Left kidney (tissue), 2 donors: Measurements from ENCODE around the gene JOSD2. TPM values are rescaled to one million over a fixed set of nuclear protein-coding genes. Genes with fewer than 3 reads are reported as not detected.
"Not testable (repeated sequence)": the region's sequence is repeated elsewhere in the genome, so short reads cannot be mapped to it uniquely, and the experiment has no call there.

ENCODE experiments used
- DNase-seq: peaks from one replicate; pipeline ENCODE4 v3.0.0-alpha.2; 2013
- polyA plus RNA-seq: library from polyadenylated mRNA; unstranded; fragments of 120-200 nt; gene quantifications from one replicate; pipeline ENCODE4 v1.2.1, GENCODE V29; 2013; ENCODE audit not compliant: insufficient read length

JOSD2 gene
- polyA plus RNA-seq, 1 donor = 9.0 TPM

DNA sequence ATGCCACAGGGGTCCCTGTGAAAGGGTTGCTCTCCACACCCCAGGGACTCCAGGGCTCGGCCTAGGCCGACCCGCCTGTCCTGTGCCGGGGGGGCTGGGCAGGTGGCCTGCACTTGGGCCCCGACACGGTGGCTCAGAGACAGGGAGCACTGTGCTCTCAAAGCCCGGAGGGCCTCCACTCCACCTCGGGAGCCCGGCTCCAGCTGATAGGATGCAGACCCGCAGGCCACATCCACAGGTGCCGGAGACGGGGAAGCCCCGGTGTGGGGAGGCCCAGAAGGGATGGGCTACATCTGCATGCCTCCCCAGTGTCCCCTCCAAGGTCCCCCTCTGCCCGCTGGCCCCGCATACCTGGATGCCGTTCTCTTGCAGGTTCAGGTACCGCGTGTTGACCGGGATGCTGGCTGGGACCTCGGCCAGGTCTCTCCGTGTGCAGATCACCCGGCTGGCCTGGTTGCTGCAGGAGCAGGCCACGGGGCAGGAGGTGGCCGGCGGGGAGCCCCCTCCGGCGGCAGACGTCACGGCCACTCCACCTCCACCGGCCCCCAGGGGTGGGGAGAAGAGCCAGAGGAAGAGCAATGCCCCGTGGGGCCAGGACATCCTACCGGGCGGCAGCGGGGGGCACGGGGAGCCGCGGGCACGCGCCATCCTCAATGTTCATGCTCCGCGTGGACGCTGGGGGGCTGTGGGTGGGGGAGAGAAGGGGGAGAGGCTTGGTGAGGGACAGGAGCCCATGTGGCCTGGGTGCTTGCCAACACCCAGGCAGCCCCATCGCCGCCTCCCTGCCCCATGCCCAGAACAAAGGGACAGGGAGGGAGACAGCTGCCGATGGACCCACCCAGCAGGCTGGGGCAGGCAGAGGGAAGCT, 37.4 kb upstream of the JOSD2 start:
- no peak for DNase-seq

DNA sequence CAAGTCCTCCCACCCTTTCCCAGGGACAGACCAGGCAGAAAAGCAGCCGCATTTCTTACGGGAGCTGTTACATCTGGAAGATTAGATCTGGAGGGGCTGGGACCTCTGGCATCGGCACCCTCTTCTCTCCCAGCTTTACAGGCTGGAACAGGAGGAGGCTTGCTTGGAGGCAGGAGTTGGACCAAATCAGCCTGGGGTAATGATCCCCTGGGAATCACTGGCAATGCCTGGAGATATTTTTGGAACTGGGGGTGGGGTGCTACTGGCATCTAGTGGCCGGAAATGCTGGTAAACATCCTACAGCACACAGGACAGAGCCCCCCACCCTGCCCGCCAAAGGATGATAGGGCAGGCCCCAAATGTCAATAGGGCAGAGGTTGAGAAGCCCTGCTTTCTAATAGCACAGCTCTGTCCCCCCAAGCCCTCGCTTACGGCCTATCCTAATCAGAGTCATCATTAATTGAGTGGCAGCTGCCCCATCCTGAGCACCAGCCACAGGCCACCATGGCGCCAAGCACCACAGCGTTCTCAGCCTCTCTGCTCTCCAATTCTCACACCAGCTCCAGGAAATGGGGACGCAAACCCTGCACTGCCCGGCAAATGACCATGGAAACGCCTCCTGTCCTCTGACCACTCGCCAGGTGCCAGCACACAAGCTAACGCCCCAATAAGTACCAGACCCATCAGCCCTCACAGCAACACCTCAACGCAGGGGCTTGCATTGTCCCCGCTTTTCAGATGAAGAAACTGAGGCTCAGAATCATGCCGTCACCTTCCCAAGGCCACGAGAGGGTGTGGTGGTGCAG, 36.6 kb upstream of the JOSD2 start:
- no peak for DNase-seq

GRCh38 chr19:50546527-50547221, 35.7 kb upstream of the JOSD2 start:
- DNase-seq = no peak

DNA sequence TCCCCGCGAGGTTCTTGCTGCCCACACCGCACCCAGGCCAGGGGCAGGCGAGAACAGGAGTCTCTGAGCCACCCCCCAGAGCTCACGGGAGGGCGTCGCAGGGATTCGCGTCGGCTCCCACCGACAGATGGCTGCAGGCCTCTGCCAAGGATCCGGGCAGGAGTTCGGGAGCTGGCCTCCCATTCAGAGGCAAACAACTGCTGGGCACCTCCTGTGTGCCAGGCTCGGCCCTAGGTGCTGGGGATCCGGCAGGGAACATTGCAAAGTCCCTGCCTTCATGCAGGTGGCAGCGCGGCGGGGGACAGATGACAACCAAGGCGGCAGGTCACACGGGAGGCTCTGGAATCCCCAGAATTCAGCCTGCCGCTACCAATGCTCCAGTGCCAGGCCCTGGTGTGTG, 32.0 kb upstream of the JOSD2 start:
- DNase-seq = no peak

DNA sequence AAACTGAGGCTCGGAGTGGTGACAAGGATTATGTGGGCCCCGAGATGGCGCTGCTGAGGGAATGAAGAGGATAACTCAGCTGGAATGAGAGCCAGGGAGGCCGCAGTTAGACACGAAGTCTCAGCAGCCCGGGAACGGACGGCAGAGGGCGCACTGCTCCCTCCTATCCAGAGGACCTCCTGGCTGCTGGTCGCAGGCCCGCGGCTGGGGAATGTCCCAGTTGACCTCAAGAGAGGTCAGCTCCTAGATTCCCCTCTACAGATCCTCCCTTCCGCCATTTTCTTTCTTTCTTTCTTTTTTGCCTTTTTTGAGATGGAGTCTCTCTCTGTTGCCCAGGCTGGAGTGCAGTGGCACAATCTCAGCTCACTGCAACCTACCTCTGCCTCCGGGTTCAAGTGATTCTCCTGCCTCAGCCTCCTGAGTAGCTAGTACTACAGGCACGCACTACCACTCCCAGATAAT, 26.8 kb upstream of the JOSD2 start:
- DNase-seq = peak; percentile 62

- DNase-seq = no peak
Measured at GRCh38 chr19:50537306-50537685, 26.3 kb upstream of the JOSD2 start.

- DNase-seq = no peak
Measured at GRCh38 chr19:50536662-50537305, 25.8 kb upstream of the JOSD2 start.

GRCh38 chr19:50535672-50536187, 24.7 kb upstream of the JOSD2 start:
- DNase-seq = no peak

DNA sequence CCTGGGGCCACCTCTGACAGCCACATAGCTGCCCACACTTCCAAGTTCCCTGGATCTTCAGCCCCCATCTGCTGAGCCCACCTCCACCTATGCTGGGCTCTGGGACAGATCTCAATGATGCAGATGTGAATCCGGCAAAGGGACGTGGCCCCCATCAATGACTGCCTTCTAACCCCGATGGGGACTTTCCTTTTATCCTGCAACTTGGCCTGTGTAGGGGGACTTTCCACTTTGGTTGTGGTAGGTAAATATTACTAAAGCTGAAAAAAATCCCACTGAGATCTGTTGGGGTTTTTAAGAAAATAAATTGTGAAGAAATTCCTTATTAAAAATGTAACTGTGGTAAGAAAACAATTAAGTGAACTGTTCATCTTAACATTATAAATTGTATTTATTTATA, 23.5 kb upstream of the JOSD2 start:
- DNase-seq = no peak

GRCh38 chr19:50532952-50533351, 22.0 kb upstream of the JOSD2 start:
- no peak for DNase-seq

- no peak for DNase-seq
Measured at GRCh38 chr19:50531171-50531612, 20.2 kb upstream of the JOSD2 start.

DNA sequence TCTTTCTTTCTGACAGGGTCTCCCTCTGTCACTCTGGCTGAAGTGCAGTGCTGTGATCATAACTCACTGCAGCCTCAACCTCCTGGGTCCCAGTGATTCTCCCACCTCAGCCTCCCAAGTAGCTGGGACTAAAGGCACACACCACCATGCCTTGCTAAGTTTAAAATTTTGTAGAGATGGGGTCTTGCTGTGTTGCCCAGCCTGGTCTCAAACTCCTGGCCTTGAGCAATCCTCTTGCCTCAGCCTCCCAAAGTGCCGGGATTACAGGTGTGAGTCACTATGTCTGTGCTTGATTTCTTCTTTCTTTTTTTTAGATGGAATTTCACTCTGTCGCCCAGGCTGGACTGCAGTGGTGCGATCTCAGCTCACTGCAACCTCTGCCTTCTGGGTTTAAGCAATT, 17.1 kb upstream of the JOSD2 start:
- DNase-seq = not testable (repeated sequence)

DNA sequence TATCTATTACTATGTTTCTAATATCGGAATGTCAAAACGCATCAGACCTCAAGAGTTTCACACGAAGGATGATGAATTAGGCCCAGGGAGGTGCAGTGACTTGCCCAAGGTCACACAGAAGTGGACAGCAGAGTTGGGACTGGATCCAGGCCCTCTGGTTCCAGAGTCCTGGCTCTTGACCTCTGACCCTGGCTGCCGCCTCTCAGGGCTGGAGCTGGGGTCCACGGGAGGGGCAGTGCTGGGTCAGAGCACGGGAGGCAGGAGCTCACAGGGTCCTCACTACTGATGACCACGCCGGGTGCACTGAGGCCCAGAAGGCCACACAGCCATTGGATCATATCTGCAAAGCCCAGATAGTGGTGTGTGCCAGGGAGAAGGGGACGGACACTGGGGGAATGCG, 11.9 kb upstream of the JOSD2 start:
- no peak for DNase-seq

DNA sequence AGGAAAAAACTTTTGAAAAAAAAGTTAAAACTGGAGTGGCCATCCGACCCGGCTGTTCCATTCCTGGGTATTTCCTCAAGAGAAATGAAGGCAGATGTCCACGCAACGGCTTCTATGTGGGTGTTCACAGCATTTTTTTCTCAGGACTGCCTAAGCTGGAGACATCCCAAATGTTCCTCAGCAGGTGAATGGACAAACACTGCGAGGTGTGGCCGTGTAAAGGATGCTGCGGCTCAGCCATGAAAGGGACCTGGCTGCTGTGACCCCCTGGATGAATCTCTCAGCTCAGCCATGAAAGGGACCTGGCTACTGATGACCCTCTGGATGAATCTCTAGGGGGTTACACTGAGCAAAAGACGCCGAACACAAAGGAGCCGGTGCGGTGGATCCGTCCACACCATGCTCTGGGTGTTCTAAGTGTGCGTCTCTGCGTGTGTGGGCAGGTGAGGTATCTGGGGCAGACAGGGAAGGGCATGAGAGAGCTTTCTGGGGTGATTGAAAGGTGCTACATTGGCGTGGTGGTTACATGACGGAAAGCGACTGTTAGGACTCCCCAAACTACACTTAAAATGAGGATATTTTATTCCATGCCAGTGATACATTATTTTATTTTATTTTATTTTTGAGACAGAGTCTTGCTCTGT, 10.0 kb upstream of the JOSD2 start:
- no peak for DNase-seq

DNA sequence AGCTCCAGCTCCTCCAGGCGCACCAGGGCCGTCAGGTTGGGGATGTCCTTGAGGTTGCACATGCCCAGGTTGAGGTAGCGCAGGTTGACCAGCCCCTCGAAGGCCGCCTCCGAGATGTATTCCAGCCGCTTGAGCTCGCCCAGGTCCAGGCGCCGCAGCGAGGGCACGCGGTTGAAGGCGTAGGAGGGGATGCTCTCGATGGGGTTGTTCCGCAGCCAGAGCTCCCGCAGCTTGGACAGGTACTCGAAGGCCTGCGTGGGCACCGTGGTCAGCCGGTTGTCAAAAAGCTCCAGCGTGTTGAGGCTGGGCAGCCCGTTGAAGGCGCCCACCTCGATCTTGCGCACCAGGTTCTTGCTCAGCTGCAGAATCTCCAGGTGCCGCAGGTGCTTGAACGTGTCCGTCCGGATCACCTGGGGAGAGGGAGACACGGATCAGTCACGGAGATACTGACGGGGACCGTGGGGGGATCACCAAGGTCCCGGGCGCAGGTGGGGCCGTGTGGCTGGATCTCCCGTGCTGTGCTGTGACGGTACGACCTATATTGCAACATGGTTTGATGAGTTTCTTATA, 8.1 kb upstream of the JOSD2 start:
- no peak for DNase-seq

- DNase-seq = no peak
Measured at GRCh38 chr19:50518091-50519005, 7.4 kb upstream of the JOSD2 start.

DNA sequence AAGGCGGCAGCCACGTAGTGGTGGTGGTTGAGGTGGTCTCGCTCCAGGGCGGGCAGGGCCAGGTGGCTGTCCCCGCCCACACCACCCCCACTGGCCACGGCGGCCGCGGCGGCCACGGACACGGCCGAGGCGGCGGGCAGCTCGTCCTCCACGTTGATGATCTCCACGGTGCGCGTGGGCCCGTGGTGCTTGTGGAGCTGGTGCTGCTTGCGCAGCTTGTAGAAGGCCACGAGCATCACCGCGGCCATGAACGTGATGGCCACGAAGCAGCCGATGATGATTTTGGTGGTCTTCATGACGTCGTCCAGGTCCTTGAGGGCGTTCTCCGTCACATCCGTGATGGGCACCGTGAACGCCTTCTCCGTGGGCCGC, 6.7 kb upstream of the JOSD2 start:
- no peak for DNase-seq

GRCh38 chr19:50516964-50517703, 6.1 kb upstream of the JOSD2 start:
- no peak for DNase-seq

- DNase-seq = no peak
Measured at GRCh38 chr19:50516456-50516855, 5.5 kb upstream of the JOSD2 start.
